Islet of Langerhans (tissue), 1 donor: ENCODE data around the gene NRK.
"Not testable (repeated sequence)": the region's sequence is repeated elsewhere in the genome, so short reads cannot be mapped to it uniquely, and the experiment has no call there.

Source experiments
- FAIRE-seq: peaks from one replicate; lab custom pipeline; 2011; peaks lifted over from hg19 to GRCh38; lab: Jason Lieb, UNC

The NRK gene

GRCh38 chrX:105880491-105880890 is 58.2 kb downstream of the NRK start:
- no peak for FAIRE-seq

GRCh38 chrX:105882581-105883275 is 60.4 kb downstream of the NRK start:
- FAIRE-seq: no peak

- FAIRE-seq: no peak
Observed at GRCh38 chrX:105894721-105895120, 72.4 kb downstream of the NRK start.

GRCh38 chrX:105909576-105909975 is 87.2 kb downstream of the NRK start:
- no peak for FAIRE-seq

- FAIRE-seq: no peak
Observed at GRCh38 chrX:105910563-105911105, 88.3 kb downstream of the NRK start.

- no peak for FAIRE-seq
Observed at GRCh38 chrX:105945266-105945665, 122.9 kb downstream of the NRK start.

GRCh38 chrX:105969487-105969886 is 147.1 kb downstream of the NRK start:
- no peak for FAIRE-seq

GRCh38 chrX:105972690-105973386 is 150.5 kb downstream of the NRK start:
- no peak for FAIRE-seq

GRCh38 chrX:105973387-105973739 is 151.0 kb downstream of the NRK start:
- no peak for FAIRE-seq

GRCh38 chrX:105975382-105975781 is 153.0 kb downstream of the NRK start:
- FAIRE-seq: peak; percentile 88

GRCh38 chrX:105981772-105982485 is 159.6 kb downstream of the NRK start:
- no peak for FAIRE-seq

GRCh38 chrX:105988487-105988886 is 166.1 kb downstream of the NRK start:
- not testable (repeated sequence) for FAIRE-seq

GRCh38 chrX:105999294-105999693 is 177.0 kb downstream of the NRK start:
- peak; percentile 5 for FAIRE-seq

GRCh38 chrX:106000203-106000602 is 177.9 kb downstream of the NRK start:
- FAIRE-seq: no peak

- FAIRE-seq: not testable (repeated sequence)
Observed at GRCh38 chrX:106000609-106001008, 178.3 kb downstream of the NRK start.

GRCh38 chrX:106005684-106006083 is 183.3 kb downstream of the NRK start:
- FAIRE-seq: no peak

- no peak for FAIRE-seq
Observed at GRCh38 chrX:106007815-106008214, 185.5 kb downstream of the NRK start.
